Activated B cell treated with CpG ODN at 0.5 μM for 24 hours (primary cell): ENCODE results near the gene SRL. TPM values are rescaled to one million over a fixed set of nuclear protein-coding genes. Genes with fewer than 3 reads are reported as not detected.

Experiments
- ATAC-seq: fragments of 200-7000 bp; cut with Tn5 transposase; one replicate; pipeline ENCODE4 v1.10.0; 2021; ENCODE audit warnings: low read depth, mild to moderate bottlenecking, moderate library complexity
- CTCF ChIA-PET: fragments of 350-600 bp; sonication (Branson Sonifier 250); formaldehyde crosslinking; loops from one replicate; lab custom pipeline; 2021; ENCODE audit warnings: antibody characterized with exemption; lab: Charles Lee
- POLR2A ChIA-PET: fragments of 350-600 bp; sonication (Branson Sonifier 250); formaldehyde crosslinking; loops from one replicate; lab custom pipeline; 2021; ENCODE audit warnings: antibody characterized with exemption; lab: Charles Lee
- DNase-seq: peaks from one replicate; pipeline ENCODE4 v3.0.0; 2022
- H3K27ac Mint-ChIP-seq: one replicate; pipeline ENCODE4 v1.8.0; 2020; ENCODE audit warnings: mixed read lengths
- H3K27me3 Mint-ChIP-seq: one replicate; pipeline ENCODE4 v1.8.0; 2021; ENCODE audit warnings: mixed read lengths
- H3K36me3 Mint-ChIP-seq: one replicate; pipeline ENCODE4 v1.8.0; 2021; ENCODE audit warnings: low read depth, mixed read lengths
- H3K4me1 Mint-ChIP-seq: one replicate; pipeline ENCODE4 v1.8.0; 2021; ENCODE audit warnings: mixed read lengths
- H3K4me3 Mint-ChIP-seq: one replicate; pipeline ENCODE4 v1.8.0; 2020; ENCODE audit warnings: mild to moderate bottlenecking, mixed read lengths
- H3K9me3 Mint-ChIP-seq: one replicate; pipeline ENCODE4 v1.8.0; 2020; ENCODE audit warnings: mixed read lengths
- intact Hi-C: fragments of 100-400 bp; cut with micrococcal nuclease; formaldehyde crosslinking; loops from one replicate; pipeline ENCODE4 v1.15.1; 2024
- total RNA-seq: library from RNA; stranded (reverse); gene quantifications from 2 replicates; pipeline ENCODE4 v1.2.3, GENCODE V29; 2022
- TF ChIP-seq, protein P1 (sequence below): fragments of 200-600 bp; IDR thresholded peaks from one replicate; pipeline ENCODE4 v1.8.0; 2022; ENCODE audit warnings: antibody characterized with exemption, mild to moderate bottlenecking

SRL gene
- total RNA-seq, result not detected in 2 replicates

DNA sequence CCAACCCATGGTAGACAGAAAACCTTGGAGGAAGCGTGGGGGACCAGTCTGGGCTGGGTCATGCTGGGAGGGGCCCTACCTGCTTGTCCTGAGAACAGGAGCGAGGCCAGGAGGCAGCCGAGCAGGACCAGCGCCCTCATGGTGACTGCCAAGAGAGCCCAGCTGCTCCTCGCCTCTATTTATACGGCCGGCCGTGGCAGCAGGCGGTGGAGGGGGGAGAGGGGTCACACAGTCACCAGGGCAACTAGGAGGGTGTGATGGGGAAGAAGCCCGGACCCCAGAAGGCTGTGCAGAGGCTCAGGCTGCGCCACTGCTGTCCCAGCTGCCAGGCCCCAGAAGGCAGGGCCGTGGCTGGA, at the start of gene SRL:
TSS of gene SRL (minus strand) at position 153 of the 356 bp plus-strand sequence. CDS start at position 140, 13 bp downstream.
- H3K27me3 Mint-ChIP-seq, result peaks cover 14% of the 10 kb centered on the region
- H3K4me3 Mint-ChIP-seq, result no peak within 1 kb of the TSS
- POLR2A ChIA-PET, result no interaction called here

DNA sequence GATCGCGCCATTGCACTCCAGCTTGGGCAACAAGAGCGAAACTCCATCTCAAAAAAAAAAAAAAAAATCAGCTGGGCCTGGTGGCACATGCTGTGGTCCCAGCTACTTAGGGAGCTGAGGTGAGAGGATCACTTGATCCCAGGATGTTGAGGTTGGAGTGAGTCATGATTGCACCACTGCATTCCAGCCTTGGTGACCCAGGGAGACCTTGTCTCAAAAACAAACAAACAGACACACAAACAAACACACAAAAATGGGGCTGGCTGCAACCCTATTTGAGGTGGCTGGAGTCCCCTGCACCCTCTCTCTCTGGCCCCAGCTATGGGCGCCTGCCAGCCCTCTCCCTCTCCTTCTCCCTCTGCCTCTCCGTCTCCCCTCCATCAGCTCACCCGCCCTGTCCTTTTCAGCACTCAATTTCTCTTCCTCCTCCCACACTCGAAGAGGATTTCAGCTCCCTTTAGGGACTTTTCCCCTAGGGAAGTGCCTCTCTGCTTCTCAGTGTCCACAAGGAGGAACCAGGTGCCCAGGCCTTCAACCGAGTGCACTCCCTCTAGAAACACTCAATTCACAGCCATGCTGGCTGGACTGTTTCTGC, 48.5 kb upstream of the SRL start:
- intact Hi-C loops, result no loop called here
- no peak overlapping the region for H3K4me3 Mint-ChIP-seq

More for the DNA sequence above, at the start of gene SRL:
- CTCF ChIA-PET, result no interaction called here
- H3K36me3 Mint-ChIP-seq, result no peaks in the 10 kb centered on the region
- DNase-seq, result no peak
- no peaks in the 10 kb centered on the region for H3K9me3 Mint-ChIP-seq
- intact Hi-C loops, result no loop called here
- H3K27ac Mint-ChIP-seq, result no peak within 1 kb of the TSS
- H3K4me1 Mint-ChIP-seq, result no peaks in the 10 kb centered on the region
- no peak for ATAC-seq
- TF ChIP-seq, protein P1, sequence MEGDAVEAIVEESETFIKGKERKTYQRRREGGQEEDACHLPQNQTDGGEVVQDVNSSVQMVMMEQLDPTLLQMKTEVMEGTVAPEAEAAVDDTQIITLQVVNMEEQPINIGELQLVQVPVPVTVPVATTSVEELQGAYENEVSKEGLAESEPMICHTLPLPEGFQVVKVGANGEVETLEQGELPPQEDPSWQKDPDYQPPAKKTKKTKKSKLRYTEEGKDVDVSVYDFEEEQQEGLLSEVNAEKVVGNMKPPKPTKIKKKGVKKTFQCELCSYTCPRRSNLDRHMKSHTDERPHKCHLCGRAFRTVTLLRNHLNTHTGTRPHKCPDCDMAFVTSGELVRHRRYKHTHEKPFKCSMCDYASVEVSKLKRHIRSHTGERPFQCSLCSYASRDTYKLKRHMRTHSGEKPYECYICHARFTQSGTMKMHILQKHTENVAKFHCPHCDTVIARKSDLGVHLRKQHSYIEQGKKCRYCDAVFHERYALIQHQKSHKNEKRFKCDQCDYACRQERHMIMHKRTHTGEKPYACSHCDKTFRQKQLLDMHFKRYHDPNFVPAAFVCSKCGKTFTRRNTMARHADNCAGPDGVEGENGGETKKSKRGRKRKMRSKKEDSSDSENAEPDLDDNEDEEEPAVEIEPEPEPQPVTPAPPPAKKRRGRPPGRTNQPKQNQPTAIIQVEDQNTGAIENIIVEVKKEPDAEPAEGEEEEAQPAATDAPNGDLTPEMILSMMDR, result no peak

DNA sequence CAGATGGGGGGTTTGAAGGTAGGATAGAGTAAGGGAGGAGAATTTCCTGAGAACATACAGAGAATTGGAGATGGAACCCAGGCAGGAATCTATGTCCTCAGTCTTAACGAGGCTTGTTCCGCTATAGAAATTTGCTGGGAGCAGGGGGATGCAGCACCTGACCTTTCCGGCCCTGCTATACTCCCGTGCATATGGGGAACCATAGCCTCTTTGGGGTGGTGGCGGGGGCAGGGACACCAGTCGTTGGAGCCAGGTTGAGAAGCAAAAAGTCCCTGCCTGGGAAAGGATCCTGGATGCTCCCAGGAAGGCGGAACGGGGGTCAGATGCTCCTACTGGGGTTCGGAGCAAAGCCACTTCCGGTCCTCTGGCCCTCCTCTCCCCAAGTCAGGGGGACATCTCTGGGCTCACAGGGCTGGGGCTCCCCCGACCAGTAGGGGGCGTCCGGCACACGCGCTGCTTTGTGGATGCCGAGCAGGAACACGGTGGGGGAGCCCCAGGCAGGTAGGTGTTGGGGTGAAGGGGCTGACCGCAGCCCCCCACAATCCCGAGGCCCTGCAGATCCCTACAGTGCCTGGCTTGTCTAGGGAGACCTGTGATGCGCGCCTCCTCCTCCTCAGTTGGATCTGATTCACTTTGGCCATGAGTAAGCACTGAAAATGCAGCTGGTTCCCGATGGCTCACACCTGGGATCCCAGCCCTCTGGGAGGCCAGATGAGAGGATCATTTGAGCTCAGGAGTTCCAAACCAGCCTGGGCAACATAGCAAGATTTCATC, 46.5 kb upstream of the SRL start:
- CTCF ChIA-PET, result interaction anchor here (0.5 to 4.0 kb wide), 15 partner anchors 9 to 260 kb away, joined by 3 to 63 read pairs (median 4); no protein-coding TSS in a partner anchor
- Mint-ChIP-seq H3K36me3 (no peaks in the 10 kb centered on the region), H3K27me3 (peaks cover 15% of the 10 kb centered on the region), H3K27ac (no peak overlapping the region), H3K4me3 (no peak overlapping the region), H3K4me1 (peaks cover 9% of the 10 kb centered on the region), H3K9me3 (no peaks in the 10 kb centered on the region)
- intact Hi-C loops, result loop anchor here (1.0 to 2.0 kb wide), 4 partner anchors 16 to 114 kb away; partner anchors contain the start of gene TFAP4
- peak; percentile 95 for ATAC-seq
- POLR2A ChIA-PET, result interaction anchor here (0.6 to 1.0 kb wide), 4 partner anchors 15 to 250 kb away, joined by 3 to 13 read pairs (median 4); partner anchors contain the start of gene CDIP1
- DNase-seq, result peak; percentile 78
- TF ChIP-seq, protein P1, result peak; percentile 79

More for the DNA sequence above, 48.5 kb upstream of the SRL start:
- CTCF ChIA-PET, result interaction anchor here (1.0 to 4.0 kb wide), 5 partner anchors 16 to 52 kb away, joined by 3 to 63 read pairs (median 4); no protein-coding TSS in a partner anchor
- Mint-ChIP-seq H3K4me1 (peaks cover 9% of the 10 kb centered on the region), H3K36me3 (no peaks in the 10 kb centered on the region), H3K27ac (no peak overlapping the region), H3K9me3 (no peaks in the 10 kb centered on the region), H3K27me3 (peaks cover 8% of the 10 kb centered on the region)
- ATAC-seq (no peak), DNase-seq (no peak)
- TF ChIP-seq, protein P1, result no peak
- POLR2A ChIA-PET, result no interaction called here

DNA sequence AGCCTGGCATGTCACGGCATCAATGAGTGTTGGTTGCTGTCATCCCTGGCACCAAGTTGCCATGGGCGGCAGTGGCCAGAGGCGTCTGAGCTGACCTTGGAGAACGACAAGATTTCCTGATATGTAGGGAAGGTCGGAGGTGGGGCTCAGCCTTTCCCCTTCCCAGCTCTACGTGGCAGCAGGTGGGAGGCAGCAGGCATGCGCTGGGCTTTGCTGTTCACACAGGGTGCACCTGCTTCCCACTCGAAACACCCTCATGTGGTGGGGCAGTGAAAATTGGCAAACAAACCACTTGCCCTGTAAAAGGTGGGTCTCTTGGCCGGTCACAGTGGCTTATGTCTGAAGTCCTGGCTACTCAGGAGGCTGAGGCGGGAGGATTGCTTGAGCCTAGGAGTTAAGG, 43.3 kb upstream of the SRL start:
- ChIA-PET POLR2A (no interaction called here), CTCF (interaction anchor here (1.5 kb wide), 1 partner anchor 118 kb away, joined by 5 read pairs; no protein-coding TSS in a partner anchor)
- Mint-ChIP-seq H3K4me3 (no peak overlapping the region), H3K4me1 (peaks cover 9% of the 10 kb centered on the region), H3K27me3 (peaks cover 10% of the 10 kb centered on the region), H3K9me3 (peaks cover 2% of the 10 kb centered on the region), H3K27ac (no peak overlapping the region), H3K36me3 (no peaks in the 10 kb centered on the region)
- intact Hi-C loops, result no loop called here
- TF ChIP-seq, protein P1, result no peak
- ATAC-seq, result no peak
- no peak for DNase-seq

DNA sequence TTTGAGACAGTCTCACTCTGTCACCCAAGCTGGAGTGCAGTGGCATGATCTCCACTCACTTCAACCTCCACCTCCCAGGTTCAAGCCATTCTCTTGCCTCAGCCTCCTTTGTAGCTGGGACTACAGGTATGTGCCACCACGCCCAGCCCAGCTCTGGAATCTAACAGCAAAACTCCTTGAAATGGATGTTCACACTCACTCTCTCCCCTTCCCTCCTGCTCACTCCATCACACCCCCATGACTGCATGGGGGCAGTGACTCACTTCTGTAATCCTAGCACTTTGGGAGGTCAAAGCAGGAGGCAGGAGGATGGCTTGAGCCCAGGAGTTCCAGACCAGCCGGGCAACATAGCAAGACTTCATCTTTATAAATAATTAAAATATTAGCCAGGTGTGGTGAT, 42.1 kb upstream of the SRL start:
- CTCF ChIA-PET, result interaction anchor here (1.5 kb wide), 1 partner anchor 119 kb away, joined by 5 read pairs; no protein-coding TSS in a partner anchor

More for the DNA sequence above, 42.1 kb upstream of the SRL start:
- TF ChIP-seq, protein P1, result no peak
- Mint-ChIP-seq H3K4me3 (no peak overlapping the region), H3K9me3 (peaks cover 2% of the 10 kb centered on the region), H3K27ac (no peak overlapping the region), H3K27me3 (peaks cover 10% of the 10 kb centered on the region), H3K36me3 (no peaks in the 10 kb centered on the region), H3K4me1 (peaks cover 9% of the 10 kb centered on the region)
- intact Hi-C loops, result no loop called here
- DNase-seq (no peak), ATAC-seq (no peak)
- POLR2A ChIA-PET, result no interaction called here
